ENCODE measurements around the gene DNAJC5. TPM values are rescaled to one million over a fixed set of nuclear protein-coding genes. Genes with fewer than 3 reads are reported as not detected.

DNAJC5 gene
- total RNA-seq, 1 experiment from 2014 or later, result 28.5 TPM

- Mint-ChIP-seq H3K27me3 (ENCODE audit: low read depth) (no peaks in the 10 kb centered on the region), H3K9me3 (0 out of 2 replicates have a peak, but pooled peaks cover 3% of the 10 kb centered on the region), H3K27ac (no peak overlapping the region; the same call in 1 of the 2 replicates), H3K36me3 (peaks cover 11% of the 10 kb centered on the region), H3K4me1 (peaks cover 20% of the 10 kb centered on the region), H3K4me3 (no peak overlapping the region)
- POLR2A ChIA-PET, result no interaction called here
- TF ChIP-seq USF1 (CRISPR knock-in tag; IDR thresholded peaks at IDR 0.05) (no peak), ATF2 (CRISPR knock-in tag; IDR thresholded peaks at IDR 0.05; ENCODE audit: borderline replicate concordance, low read depth) (no peak), FOXP1 (CRISPR knock-in tag; IDR thresholded peaks at IDR 0.05; ENCODE audit: borderline replicate concordance) (no peak), ZNF532 (CRISPR knock-in tag; IDR thresholded peaks at IDR 0.05; ENCODE audit: borderline replicate concordance) (no peak), EMX1 (CRISPR knock-in tag; IDR thresholded peaks at IDR 0.05) (no peak), SMAD4 (CRISPR knock-in tag; IDR thresholded peaks at IDR 0.05) (no peak), ZNF281 (CRISPR knock-in tag; IDR thresholded peaks at IDR 0.05) (no peak), CREM (CRISPR knock-in tag; IDR thresholded peaks at IDR 0.05) (no peak), NR2C2 (CRISPR knock-in tag; IDR thresholded peaks at IDR 0.05) (no peak), JUN (CRISPR knock-in tag; IDR thresholded peaks at IDR 0.05) (no peak)
- TF ChIP-seq, protein P1, sequence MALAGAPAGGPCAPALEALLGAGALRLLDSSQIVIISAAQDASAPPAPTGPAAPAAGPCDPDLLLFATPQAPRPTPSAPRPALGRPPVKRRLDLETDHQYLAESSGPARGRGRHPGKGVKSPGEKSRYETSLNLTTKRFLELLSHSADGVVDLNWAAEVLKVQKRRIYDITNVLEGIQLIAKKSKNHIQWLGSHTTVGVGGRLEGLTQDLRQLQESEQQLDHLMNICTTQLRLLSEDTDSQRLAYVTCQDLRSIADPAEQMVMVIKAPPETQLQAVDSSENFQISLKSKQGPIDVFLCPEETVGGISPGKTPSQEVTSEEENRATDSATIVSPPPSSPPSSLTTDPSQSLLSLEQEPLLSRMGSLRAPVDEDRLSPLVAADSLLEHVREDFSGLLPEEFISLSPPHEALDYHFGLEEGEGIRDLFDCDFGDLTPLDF (CRISPR knock-in tag; IDR thresholded peaks at IDR 0.05), result no peak
- TF ChIP-seq, protein P2, sequence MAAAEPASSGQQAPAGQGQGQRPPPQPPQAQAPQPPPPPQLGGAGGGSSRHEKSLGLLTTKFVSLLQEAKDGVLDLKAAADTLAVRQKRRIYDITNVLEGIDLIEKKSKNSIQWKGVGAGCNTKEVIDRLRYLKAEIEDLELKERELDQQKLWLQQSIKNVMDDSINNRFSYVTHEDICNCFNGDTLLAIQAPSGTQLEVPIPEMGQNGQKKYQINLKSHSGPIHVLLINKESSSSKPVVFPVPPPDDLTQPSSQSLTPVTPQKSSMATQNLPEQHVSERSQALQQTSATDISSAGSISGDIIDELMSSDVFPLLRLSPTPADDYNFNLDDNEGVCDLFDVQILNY (CRISPR knock-in tag; IDR thresholded peaks at IDR 0.05), result no peak
- TF ChIP-seq, protein P3, sequence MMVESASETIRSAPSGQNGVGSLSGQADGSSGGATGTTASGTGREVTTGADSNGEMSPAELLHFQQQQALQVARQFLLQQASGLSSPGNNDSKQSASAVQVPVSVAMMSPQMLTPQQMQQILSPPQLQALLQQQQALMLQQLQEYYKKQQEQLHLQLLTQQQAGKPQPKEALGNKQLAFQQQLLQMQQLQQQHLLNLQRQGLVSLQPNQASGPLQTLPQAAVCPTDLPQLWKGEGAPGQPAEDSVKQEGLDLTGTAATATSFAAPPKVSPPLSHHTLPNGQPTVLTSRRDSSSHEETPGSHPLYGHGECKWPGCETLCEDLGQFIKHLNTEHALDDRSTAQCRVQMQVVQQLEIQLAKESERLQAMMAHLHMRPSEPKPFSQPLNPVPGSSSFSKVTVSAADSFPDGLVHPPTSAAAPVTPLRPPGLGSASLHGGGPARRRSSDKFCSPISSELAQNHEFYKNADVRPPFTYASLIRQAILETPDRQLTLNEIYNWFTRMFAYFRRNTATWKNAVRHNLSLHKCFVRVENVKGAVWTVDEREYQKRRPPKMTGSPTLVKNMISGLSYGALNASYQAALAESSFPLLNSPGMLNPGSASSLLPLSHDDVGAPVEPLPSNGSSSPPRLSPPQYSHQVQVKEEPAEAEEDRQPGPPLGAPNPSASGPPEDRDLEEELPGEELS (CRISPR knock-in tag; IDR thresholded peaks at IDR 0.05), result no peak
- TF ChIP-seq, protein P4, sequence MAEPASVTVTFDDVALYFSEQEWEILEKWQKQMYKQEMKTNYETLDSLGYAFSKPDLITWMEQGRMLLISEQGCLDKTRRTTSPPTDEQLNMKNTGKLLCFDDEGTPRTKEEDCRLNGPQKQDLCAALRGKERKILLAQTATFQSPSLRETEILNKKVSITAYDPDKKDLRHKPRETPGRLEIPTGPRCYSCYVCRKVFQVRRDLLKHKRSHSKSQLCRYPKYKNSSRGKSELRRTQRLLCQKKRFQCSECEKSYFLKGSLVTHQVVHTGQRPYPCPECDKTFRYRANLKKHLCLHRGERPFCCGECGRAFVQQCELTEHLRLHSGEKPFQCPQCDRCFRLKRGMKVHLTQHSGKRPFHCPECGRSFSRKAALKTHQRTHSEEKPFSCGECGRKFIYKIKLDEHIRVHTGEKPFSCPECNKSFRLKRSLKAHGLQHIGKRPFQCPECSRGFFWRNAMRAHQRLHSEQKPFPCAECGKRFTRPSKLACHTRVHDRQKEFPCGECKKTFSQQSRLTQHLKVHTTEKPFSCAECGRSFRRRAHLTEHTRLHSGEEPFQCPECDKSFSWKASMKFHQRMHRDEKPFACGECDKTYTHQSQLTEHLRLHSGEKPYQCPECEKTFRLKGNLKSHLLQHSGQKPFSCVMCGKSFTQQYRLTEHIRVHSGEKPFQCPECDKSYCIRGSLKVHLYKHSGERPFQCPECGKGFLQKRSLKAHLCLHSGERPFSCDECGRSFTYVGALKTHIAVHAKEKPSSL (CRISPR knock-in tag; conservative IDR thresholded peaks at IDR 0.05), result no peak
- TF ChIP-seq, protein P5, sequence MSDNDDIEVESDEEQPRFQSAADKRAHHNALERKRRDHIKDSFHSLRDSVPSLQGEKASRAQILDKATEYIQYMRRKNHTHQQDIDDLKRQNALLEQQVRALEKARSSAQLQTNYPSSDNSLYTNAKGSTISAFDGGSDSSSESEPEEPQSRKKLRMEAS (CRISPR knock-in tag; IDR thresholded peaks at IDR 0.05), result no peak
- TF ChIP-seq, protein P6, sequence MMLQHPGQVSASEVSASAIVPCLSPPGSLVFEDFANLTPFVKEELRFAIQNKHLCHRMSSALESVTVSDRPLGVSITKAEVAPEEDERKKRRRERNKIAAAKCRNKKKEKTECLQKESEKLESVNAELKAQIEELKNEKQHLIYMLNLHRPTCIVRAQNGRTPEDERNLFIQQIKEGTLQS (CRISPR knock-in tag; conservative IDR thresholded peaks at IDR 0.05), result no peak
- ATAC-seq, result no peak
- CTCF ChIA-PET, result interaction anchor here (0.7 kb wide), 1 partner anchor 12 kb away, joined by 4 read pairs; no protein-coding TSS in a partner anchor
- DNase-seq (ENCODE audit: low spot score), result no peak
Observed at GRCh38 chr20:63945921-63946920, 51.3 kb downstream of the DNAJC5 start.
